CD4-positive, alpha-beta T cell treated with Interferon alpha-2 for 1 hour (primary cell): ENCODE results near the gene ZNF248.
"Not testable (repeated sequence)": the region's sequence is repeated elsewhere in the genome, so short reads cannot be mapped to it uniquely, and the experiment has no call there.

Experiments used
- DNase-seq, 2 donors: peaks; one replicate each; pipeline ENCODE4 v3.0.0-alpha.2; 2020 to 2022

The ZNF248 gene

DNA sequence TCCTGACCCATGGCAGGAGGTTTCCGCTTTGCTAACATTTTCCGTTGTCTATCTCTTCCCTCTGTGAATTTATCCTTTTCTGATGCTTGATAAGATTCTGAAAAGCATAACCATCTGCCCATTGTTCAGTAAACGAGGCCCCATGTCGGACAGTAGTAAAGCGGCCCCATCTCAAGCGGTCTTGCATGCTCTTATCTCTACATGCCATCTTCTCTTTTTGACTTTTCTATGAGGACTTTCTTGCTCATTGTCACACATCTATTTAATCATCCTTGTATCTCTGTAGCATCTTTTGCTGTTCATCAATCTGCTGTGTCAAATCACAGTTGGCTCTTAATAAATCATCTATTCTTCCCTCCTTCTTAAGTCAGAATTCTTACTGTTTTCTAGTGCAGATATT is 37.6 kb downstream of the ZNF248 start:
- DNase-seq, result no peak

DNA sequence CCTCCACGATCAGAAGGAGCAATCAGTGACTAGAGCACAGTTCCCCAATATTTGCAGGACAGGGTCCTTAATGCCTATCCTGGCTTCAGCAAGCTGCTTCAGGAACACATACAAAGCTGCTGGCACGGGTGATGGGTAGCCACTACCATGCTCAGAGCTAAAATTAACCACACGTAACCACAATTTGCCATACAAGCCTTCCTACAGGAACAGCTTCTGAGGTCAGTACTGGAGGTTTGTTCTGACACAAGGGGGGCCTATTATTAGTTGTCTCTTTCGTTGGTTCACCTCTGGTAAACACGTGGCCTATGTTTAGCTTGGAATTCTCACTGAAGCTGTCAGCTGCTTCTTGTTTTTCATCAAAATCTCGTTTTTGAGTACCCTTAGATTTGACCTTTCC is 41.1 kb downstream of the ZNF248 start:
- DNase-seq, result no peak

DNA sequence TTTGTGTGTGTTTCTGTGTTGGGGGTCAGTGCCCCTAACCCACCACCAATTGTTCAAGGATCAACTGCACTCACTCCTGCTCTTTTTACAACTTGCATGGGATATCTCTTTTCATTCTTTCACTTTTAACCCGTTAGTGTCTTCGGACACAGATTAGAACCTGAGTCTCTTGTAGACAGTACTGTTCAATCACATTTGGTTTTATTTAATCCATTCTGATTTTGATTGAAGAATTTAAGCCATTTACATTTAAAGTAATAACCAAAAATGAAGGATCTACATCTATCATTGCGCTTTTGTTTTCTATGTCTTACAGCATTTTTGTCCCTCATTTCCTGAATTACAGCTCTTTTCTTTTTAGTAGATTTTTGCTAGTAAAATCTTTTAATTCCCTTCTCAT is 43.6 kb downstream of the ZNF248 start:
- no peak for DNase-seq

DNA sequence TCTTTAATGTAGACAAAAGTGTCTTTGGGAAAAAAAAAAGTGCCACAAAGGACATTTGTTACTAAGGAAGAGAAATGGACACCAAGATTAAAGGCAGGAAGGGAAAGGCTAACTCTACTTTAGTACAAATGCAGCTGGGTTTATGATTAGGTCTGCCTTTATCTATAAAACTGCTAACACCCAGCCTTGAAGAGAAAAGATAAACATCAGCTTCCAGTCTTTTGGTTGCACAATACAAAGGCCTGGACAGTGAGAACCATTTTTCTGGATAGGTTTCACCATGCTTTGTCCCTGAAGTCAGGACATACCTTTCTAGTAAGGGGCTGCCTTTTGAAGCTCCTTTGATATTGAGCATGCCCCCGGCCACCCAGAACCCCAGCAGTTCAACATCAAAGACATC is 45.1 kb downstream of the ZNF248 start:
- DNase-seq, result no peak

- DNase-seq, result no peak
These were observed 54.1 kb downstream of the ZNF248 start for GRCh38 chr10:37803269-37803668.

- no peak for DNase-seq
These were observed 55.9 kb downstream of the ZNF248 start for GRCh38 chr10:37801557-37801956.

- DNase-seq, result no peak
These were observed 63.0 kb downstream of the ZNF248 start for GRCh38 chr10:37794305-37794976.

DNA sequence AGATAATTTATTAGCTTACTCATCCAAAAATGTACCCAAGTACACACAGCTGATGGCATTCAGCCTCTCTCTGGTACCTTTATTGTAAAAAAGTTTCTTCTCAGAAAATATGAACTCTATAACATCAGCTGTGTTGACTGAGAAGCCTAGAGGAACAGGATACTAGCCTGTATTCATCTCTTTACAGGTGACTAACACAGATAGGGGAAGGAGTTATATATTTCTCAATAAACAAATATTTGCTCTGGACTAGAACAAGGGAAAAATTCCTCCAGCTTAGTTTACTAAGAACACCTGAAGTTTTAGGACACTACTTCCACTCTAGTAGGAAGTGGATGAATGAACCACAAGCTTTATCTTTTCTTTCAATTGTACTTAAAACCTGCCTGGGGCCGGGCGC is 67.8 kb downstream of the ZNF248 start:
- no peak for DNase-seq

DNA sequence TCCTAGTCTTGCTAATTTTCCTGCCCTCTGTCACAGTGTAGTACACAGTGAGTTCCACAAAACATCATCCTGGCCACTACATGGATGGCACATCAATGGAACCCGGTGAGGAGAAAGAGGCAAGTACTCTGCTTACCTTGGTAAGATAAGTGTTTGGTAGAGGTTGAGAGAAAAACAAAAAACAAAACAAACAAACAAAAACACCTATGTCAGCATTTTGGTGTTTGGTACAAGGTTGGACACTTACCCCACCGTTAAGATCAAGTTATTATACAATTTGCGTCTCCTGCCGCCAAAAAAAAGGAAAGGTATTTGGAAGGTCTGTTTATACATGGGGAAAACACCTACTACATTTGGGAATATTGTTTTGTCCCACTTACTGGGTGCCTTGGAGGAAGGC is 72.7 kb downstream of the ZNF248 start:
- DNase-seq, result no peak

DNA sequence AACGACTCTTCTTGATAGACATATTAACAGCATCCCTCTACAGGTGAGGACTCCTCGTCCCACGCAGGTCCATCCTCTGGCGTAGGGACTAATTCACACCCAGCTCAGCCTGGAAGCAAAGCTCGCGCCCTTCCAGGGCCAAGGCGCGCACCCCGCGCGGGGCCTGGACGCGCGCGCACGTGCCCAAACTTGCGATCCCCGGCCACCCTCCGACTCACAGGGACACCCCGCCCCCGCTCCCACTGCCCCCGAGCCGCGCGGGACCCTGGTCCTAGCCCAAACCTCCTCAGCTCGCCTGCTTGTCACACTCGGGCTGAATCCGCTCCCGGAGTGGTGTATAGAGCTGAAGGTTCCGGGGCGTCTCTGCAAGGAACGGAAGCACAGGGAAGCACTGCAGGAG is 76.9 kb downstream of the ZNF248 start:
- DNase-seq, result no peak

DNA sequence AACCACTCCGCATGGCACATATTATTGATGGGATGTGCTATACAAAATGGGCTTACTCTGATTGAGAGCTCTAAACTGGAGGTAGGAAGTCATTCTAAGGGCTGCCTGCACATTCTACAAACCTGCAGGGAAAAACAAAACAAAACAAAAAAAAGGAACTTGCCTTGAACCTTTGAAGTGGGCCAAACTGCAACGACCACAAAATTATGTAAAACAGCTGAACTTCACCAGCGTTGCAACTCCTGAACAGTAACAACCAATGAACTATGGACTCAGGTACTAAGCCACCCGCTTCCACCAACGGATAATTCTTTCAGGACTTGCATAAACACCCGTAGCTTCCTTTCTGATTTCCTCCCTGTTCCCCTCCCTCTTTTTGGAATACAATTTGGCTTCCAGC is 80.4 kb downstream of the ZNF248 start:
- no peak for DNase-seq

DNA sequence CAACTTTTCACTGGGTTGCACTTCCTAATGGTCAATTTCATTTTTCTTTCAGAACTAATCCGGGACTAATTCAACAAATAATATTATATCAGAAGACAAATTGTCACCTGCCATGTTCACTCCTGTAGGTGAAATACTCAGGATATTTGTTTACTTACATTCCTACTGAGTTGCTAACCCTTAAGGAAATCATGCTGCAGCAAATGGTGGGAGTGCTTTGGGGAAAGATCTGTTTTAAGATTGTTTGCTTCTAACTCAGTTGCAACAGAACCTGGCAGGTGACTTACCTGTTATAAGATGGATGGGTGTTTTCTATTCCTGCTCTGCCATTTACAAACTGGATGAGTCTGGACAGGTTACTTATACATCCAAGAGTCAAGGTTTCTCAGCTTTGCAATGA is 81.8 kb downstream of the ZNF248 start:
- DNase-seq, result no peak

DNA sequence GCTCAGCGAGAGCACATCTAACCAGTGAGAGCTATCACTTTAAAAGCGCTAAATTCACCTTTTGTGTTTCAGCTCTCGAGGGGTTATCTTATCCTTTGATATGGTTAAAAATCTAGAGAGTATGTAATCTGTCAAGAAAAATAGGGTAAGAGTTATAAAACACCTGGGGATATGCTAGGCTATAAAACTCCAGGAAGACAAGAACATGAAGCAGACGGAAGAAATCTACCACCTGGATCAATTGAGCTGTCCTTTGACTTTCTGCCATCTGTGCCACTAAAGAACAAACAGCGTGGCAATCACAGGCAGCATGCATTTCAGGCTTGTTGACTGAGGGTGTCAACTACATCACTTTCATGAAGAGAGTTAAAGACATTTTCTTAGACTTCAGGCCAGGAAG is 83.1 kb downstream of the ZNF248 start:
- DNase-seq, result no peak

- no peak for DNase-seq
These were observed 92.2 kb downstream of the ZNF248 start for GRCh38 chr10:37765216-37765615.

GRCh38 chr10:37763132-37763531 is 94.3 kb downstream of the ZNF248 start:
- DNase-seq, result no peak

DNA sequence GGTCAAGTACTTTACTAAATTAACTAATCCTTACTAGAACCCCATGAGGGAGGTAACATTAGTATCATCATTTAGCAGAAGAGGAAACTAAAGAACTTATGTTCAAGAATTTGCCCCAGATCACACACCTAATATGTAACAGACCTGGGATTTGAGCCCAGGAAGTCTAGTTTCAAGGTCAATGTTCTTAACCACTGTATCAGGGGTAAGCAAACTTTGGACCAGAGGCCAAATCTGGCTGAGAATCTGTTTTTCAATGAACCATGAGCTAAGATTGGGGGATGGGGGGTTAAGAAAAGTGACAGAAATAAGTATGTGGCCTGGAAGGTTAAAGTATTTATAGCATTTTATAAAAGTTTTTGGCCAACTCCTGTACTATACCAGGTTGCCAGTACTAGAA is 95.1 kb downstream of the ZNF248 start:
- DNase-seq, result no peak

GRCh38 chr10:37760817-37761216 is 96.6 kb downstream of the ZNF248 start:
- no peak for DNase-seq

DNA sequence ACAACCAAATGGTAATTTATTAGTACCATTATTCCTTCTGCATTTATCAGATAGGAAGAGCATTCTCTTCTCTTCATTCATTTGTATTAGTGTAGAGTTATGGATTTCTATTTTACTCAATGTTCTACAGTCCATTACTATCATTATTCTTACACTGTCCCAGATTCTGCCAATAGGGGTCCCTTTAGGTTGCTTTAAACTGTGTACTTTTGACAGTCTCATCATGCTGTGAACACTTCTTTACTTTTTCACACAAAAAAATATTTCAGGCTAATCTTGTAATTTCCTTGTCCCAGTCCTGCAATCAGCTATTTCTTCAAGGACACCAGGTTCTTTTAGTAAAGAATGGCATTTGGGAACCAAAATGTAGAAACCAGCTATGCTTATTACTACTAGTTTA is 99.3 kb downstream of the ZNF248 start:
- no peak for DNase-seq

DNA sequence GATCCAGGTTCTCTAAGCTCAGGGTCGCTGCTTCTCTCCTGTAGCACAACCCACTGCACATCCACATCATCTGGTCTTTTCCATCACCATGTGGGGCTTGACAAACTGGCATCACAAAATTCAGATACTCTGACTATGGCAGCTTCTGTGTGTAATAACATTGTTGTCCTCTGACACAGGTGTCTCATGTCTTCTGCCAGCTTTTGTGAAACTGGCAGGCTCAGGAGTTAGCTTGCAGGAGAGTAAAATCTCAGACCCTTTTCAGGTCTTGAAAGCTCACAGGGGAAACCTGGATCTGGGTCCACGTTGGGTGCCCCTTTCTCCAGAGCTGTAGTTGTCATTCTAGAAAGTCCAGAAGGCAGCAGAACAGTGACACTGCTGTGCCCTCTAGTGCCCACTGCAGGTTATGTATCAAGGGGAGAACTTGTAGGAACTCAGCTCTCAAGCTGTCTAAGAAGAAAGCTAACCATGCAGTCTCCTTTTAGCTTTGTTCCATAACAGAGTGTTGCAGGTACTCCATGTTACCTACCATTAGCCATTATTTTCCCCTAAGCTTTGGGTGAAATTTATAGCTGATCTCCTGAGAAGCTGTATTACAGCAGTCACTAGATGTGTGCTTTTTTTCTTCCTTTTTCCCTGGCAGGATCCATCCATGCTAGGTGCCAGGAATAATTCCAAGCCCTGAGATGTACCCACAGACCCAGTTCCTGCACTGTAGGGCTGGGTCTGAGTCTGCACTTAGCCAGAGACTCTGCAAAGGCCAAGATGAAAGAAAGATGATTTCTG is 102.7 kb downstream of the ZNF248 start:
- no peak for DNase-seq

DNA sequence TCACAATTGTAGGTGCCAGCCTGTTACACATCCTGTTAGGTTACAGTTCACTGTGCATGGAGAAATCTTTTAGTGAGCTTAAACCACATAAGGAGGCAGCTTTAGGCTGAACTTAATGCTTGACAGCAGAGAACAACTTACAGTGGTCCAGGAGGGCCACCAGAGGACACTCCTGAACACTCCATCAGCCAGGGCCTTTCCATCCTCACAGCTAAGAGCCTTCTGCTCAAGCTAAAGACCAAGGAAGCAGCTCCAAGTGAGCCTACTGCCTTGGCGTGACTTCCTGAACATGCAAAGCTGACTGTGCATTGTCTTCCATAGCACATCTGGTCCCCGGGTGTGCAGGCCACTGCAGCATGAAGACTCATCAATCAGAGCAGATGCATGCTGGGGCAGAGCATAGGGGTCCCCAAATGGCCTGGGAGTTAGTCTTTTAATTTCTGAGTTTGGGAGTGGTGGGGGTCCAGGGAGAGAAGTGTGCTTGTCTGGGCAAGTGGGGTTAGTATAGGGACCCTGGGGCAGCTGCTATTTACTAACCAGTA is 105.0 kb downstream of the ZNF248 start:
- no peak for DNase-seq

DNA sequence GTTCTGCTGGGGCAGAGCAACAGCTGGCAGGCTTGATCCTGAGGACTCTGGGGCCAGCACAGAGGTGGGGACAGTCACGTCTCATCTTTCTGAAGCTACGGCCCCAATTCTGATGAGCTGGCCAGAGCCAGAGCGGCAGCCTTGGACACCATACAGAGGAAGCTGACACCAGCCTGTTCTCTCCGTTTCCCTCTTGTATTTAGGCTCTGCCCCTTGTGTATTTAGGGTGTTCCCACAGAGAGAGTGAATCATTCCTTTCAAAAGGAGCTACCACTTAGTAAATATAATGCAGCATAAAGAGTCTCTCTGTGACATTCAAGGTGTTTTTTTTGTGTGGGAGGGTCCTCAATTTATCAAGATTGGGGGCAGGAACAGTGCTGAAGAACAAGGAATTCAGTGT is 109.2 kb downstream of the ZNF248 start:
- no peak for DNase-seq

GRCh38 chr10:37747081-37747480 is 110.3 kb downstream of the ZNF248 start:
- no peak for DNase-seq

- no peak for DNase-seq
These were observed 115.6 kb downstream of the ZNF248 start for GRCh38 chr10:37741831-37742230.

DNA sequence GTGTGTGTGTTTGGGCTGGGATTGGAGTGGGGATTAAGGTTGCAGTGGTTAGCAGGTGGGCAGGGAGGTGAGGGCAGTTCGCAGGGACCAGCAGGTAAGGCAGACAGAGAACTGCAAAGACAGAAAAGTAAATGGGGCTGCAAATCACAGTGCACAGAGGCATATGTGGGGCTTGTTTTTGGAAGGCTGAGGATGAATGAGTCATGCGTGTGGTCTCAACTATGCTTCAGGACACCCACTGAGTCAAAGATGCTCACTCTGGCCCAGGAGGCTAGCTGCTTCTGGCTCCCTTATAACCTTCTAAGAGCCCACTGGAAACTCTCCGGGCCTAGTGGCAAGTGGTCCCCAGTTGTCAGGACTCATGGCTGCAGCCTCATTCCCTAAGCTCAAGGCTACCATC is 118.2 kb downstream of the ZNF248 start:
- no peak for DNase-seq

DNA sequence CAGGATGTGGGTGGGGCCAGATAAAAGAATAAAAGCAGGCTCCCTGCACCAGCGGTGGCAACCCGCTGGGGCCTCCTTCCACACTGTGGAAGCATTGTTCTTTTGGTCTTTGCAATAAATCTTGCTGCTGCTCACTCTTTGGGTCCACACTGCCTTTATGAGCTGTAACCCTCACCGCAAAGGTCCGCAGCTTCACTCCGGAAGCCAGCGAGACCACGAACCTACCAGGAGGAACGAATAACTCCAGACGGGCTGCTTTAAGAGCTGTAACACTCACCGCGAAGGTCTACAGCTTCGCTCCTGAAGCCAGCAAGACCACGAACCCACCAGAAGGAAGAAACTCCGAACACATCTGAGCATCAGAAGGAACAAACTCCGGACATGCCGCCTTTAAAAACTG is 119.2 kb downstream of the ZNF248 start:
- not testable (repeated sequence) for DNase-seq
